ENCODE results near the gene AJAP1.
A peak's percentile ranks its signal among the peaks of the same experiment; 100 is the strongest.

Gene AJAP1

DNA sequence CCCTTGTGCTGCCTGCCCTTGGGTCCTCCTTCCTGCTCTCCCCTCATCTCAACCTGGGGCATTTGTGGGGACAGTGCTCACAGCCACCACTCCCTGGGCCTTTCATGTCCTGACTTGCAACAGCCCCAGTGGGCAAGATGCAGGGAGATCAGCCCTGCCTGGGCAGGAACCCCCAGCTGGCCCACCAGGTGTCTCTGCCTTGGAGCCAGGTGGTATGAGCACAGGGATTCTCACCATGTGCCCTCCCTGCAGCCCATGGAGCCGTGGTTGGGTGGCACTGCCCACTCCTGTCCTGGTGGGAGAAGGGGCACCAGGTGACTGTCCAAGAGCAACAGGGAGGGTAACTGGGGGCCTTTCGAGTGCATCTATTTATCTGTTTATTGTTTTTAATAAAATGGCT, 100.4 kb downstream of the AJAP1 start:
- TF ChIP-seq GATA2 (IDR thresholded peaks at IDR 0.05; ENCODE audit: low read depth, low read length) = no peak
- TF ChIP-seq GATA3 (IDR thresholded peaks at IDR 0.05; ENCODE audit: low read depth, low read length) = no peak

DNA sequence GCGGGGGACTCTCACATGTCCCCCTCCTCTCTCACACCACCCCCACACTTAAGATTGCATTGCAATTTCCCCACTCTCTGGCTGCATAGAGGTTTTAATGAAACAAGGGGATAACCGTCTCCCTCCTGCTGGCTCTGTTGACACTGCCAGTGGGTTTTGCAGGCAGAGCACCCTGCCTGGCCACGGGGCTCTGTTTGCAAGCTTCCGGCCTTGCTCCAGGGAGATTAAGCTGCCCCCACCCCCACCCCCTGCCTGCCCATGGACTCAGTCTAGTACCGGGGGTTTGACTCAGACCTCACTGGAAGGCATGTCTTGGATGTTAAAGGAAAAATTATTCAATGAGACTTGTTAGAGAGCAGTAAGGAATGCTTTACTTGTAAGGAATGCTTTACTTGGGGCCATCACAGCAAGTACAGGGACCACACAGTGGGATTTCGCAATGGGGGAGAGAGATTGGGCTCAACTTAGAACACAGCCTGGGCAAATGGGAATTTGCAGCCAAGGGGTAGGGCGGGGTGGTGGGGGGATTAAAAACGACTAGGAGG, 101.0 kb downstream of the AJAP1 start:
- no peak for TF ChIP-seq GATA3 (IDR thresholded peaks at IDR 0.05; ENCODE audit: low read depth, low read length)
- TF ChIP-seq GATA2 (IDR thresholded peaks at IDR 0.05; ENCODE audit: low read depth, low read length) = peak; percentile 77

DNA sequence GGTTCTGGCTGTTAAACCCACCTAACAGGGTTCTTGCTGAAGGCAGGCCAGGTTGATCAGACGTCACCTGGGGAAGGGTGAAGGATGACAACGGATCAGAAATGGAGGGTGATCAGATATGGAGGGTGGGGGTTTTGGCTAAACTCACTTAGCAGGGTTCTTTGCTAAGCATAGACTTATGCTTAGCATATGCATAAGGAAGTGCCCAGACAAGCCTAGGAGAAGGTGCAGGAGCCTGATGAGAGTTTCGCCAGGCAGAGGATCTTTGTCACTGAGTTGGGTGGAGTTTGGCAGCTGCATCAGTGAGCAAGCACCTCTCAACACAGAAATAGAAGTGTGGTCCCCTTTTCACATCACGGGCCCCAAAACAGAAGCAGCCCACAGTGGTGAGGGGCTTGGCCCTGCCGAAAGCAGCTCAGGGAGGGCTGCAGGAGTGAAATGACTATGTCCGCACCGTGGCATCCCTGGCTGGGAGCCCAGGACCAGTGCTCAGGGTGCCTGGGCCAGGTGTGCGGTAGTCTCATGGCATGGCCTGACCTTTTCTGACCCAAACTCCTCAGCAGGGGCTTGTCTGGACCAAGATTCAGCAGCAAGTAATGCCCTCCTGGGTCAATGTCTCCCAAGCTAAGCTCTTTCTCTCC, 101.6 kb downstream of the AJAP1 start:
- TF ChIP-seq GATA2 (IDR thresholded peaks at IDR 0.05; ENCODE audit: low read depth, low read length) = no peak
- TF ChIP-seq GATA3 (IDR thresholded peaks at IDR 0.05; ENCODE audit: low read depth, low read length) = no peak

DNA sequence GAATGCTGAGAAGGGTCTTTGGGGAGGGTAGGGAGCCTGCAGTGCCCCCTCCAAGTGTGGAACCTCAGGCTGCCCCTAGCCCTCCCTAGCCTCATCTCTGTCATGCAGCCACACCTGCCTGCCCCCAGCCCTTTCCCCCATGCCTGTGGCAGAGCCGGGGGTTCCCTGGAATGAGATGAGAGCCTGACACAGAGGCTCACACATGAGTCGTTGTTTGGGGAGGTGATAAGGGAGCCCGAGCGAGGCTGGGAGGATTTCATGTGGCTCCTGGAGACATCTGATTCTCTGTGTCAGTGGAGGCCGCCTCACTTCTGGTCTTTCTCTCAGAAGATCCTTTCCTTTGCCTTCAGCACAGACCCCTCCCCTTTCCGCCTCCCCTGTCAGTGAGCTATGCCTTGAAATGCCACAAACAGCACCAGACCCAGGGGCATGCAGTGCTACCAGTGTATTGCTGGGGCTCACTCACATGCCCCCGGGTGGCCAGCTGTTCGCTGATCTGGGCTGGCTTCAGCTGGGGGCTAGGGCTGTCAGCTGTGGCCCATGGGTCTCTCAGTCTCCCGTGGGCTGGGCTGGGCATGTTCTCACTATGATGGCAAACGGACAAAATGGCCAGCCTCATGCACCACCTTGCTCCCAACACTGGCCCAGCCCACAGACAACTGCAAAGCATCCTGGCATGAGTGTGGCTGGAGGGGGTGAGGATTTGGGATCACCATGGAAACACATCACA, 102.6 kb downstream of the AJAP1 start:
- TF ChIP-seq GATA3 (IDR thresholded peaks at IDR 0.05; ENCODE audit: low read depth, low read length) (no peak), GATA2 (IDR thresholded peaks at IDR 0.05; ENCODE audit: low read depth, low read length) (no peak)

DNA sequence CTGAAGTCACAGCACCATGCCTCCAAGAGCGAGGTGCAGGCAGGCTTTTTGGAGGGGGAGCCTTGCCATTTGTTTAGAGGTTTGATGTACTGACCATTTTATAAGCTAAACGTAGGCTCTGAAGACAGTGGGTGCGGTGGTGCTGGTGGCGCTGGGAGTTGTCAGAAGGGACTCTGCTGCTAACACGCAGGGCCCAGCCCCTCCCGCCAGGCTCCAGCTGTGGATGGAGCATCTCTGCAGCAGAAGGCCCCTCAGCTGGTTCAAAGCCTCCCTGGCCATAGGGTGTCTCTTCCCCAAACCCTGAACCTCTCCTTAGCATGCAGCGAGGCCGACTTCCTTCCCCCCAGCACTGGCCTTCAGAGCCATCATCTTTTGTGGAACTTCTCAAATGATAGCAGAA, 105.3 kb downstream of the AJAP1 start:
- TF ChIP-seq GATA2 (IDR thresholded peaks at IDR 0.05; ENCODE audit: low read depth, low read length) (no peak), GATA3 (IDR thresholded peaks at IDR 0.05; ENCODE audit: low read depth, low read length) (no peak)

DNA sequence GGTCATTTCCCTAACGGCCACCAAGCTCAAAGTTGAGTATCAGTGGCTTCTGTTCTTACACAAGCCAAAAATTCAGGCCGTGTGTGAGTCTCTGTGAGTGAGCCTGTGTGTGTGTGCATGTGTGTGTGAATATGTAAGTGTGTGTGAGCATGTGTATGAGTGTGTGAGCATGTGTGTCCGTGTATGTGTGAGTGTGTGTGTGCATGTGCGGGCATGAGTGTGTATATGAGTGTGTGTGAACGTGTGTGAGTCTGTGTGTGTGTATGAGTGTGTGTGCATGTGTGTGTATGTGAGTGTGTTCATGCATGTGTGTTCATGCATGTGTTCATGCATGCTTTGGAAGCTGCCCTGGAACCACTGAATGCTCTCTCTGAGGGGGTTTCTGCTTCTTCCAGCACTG, 105.7 kb downstream of the AJAP1 start:
- TF ChIP-seq GATA3 (IDR thresholded peaks at IDR 0.05; ENCODE audit: low read depth, low read length) (no peak), GATA2 (IDR thresholded peaks at IDR 0.05; ENCODE audit: low read depth, low read length) (no peak)

DNA sequence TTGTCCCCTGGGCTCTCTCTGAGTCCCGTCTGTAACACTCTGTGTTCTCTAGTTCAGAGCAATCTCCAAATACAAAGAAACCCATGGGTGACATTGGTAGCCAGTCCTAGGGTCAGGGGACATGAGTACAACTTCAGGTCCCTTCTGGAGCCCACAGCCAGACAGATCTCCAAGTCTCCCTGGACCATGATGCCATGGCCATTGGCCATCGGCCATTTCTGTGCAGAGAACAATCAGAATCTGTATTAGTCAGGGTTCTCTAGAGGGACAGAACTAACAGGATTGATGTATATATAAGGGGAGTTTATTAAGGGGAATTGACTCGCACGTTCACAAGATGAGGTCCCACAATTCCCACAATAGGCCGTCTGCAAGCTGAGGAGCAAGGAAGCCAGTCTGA, 106.9 kb downstream of the AJAP1 start:
- TF ChIP-seq GATA3 (IDR thresholded peaks at IDR 0.05; ENCODE audit: low read depth, low read length) (no peak), GATA2 (IDR thresholded peaks at IDR 0.05; ENCODE audit: low read depth, low read length) (no peak)

DNA sequence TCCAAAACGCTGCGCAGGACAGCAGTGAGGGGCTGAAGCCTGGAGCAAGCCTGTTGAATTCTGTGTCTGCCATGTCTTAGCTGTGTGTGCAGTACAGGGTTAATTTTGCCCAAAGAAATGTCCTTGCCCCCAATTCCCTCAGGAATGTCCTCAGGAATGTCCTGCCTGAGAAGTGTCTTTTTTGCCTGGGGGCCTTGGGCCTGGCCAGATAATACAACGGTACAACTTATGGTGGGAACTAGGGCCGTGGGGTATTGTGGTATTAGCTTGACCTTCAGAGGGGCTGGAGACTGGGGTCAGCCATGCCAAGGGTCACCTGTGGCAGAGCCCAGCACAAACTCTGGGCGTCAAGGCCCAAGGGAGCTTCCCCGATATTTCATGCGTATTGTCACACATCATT, 107.7 kb downstream of the AJAP1 start:
- TF ChIP-seq GATA2 (IDR thresholded peaks at IDR 0.05; ENCODE audit: low read depth, low read length) = no peak
- no peak for TF ChIP-seq GATA3 (IDR thresholded peaks at IDR 0.05; ENCODE audit: low read depth, low read length)

DNA sequence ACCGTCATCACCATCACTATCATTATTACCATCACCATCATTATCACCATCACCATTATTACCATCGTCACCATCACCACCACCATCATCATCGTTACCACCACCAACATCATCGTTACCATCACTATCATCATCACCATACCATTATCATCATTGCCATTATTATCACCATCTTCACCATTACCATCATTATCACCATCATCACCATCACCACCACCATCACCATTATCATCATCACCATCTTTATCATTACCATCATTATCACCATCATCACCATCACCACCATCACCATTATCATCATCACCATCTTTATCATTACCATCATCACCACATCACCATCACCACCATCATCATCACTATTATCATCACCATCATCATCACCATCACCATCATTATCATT, 112.9 kb downstream of the AJAP1 start:
- no peak for TF ChIP-seq GATA2 (IDR thresholded peaks at IDR 0.05; ENCODE audit: low read depth, low read length)
- TF ChIP-seq GATA3 (IDR thresholded peaks at IDR 0.05; ENCODE audit: low read depth, low read length) = no peak

DNA sequence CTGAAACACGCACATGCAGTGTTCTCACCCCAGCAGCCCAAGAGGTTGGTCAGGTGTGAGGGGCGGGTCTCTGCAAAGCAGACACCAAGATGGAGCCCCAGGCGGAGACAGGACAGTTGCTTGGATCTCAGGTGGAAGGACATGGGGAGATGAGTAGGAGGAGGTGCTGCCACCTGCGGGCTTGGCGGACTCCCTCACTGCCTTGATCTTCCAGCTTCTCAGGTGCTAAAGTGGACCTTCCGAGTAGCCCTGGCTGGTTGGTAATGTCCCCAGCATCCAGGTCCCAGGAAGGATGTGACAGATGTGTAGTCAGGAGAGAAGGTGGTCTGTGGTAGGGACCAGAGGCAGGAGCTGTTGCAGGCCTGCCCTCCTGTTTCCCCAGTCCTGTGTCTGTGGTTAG, 114.1 kb downstream of the AJAP1 start:
- TF ChIP-seq GATA3 (IDR thresholded peaks at IDR 0.05; ENCODE audit: low read depth, low read length) (no peak), GATA2 (IDR thresholded peaks at IDR 0.05; ENCODE audit: low read depth, low read length) (no peak)

DNA sequence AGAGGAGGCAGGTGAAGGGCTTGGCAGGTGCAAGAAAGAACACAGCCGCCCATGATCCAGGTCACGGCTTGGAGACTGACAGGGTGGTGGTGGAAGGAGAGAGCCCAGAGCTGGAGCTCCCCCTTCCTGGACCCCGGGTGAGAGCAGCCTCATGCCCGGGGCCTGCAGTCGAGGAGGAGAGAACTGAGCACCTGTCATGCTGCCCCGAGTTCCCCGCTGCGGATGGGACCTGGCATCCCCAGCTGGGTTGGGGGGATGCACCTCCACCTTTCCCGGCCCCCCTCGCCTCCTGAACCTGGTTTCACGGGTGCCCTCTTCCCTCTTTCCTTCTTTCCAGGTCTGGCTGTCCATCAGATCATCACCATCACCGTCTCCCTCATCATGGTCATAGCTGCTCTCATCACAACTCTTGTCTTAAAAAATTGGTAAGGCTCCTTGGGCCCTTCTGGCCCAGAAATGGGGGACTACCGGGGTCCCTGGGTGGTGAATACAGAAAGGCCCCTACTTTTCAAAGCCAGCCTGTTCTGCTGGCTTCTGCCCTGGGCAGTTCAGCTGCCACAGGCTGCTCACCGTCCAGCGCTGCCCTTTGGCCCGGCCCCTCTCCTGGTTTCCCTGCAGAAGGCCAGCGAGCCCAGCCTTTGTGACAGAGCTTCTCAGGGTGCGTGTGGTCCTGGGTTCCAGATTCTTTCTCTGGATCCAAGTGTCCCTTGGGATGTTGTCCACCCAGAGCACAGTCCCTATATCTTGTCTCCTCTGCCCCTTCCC, 115.3 kb downstream of the AJAP1 start:
- TF ChIP-seq GATA2 (IDR thresholded peaks at IDR 0.05; ENCODE audit: low read depth, low read length) = no peak
- TF ChIP-seq GATA3 (IDR thresholded peaks at IDR 0.05; ENCODE audit: low read depth, low read length) = no peak

DNA sequence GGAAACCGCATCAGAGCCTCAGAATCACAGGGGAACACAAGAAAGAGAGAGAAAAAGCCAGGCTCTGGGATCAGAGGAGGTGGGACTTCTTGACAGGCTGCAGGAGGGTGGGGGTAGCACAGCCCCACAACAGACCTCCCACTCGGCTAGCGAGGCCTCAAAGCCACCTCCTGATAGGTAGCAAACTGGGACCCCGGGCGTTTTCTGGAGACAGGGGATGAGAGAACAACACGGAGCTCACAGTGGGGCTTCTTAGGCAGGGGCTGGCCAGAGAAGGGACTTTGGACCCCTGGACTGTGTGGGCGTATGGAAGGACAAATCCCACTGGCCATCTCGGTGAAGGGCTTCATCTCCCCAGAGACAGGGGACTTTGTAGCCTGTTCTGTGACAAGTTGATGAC, 116.3 kb downstream of the AJAP1 start:
- TF ChIP-seq GATA3 (IDR thresholded peaks at IDR 0.05; ENCODE audit: low read depth, low read length) = no peak
- no peak for TF ChIP-seq GATA2 (IDR thresholded peaks at IDR 0.05; ENCODE audit: low read depth, low read length)

DNA sequence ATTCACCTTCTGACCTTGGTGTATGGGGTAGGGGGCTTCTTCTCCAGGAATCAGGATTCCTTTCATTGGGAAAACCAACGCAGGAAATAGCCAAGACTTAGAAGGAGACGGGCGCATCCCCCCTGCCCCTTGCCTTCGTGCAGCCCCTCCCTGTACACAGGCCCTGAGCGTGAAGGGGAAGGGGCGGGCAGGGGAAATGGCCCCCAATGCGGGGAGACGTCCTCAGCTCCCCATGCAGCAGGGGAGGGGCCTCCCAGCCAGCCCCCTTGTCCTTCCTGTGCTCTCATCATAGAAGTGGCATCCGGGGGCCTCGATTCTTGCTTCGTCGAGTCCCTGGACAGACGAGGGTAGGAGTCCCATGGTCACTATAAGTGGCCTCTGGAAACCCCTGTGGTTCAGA, 116.9 kb downstream of the AJAP1 start:
- TF ChIP-seq GATA2 (IDR thresholded peaks at IDR 0.05; ENCODE audit: low read depth, low read length) (no peak), GATA3 (IDR thresholded peaks at IDR 0.05; ENCODE audit: low read depth, low read length) (no peak)

DNA sequence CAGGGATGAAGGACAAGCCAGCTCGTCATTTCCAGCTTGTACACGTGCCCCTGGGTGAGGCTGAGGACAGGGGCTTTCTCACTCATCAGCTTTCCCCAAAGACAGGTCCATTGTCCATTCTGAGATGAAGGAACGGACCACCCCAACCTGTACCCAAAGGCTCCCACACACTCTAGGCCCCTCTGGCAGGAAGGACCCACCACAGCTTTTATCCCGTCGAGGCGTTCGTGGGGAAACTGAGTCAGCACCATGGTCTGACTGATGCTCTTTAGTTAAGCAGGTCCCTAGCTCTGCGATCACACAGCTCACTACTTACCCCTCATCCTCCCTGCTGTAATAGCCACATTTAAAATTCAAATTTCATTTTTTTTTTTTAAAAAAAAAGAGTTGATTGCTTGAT, 117.3 kb downstream of the AJAP1 start:
- TF ChIP-seq GATA2 (IDR thresholded peaks at IDR 0.05; ENCODE audit: low read depth, low read length) (no peak), GATA3 (IDR thresholded peaks at IDR 0.05; ENCODE audit: low read depth, low read length) (no peak)
